A673 (cell line): ENCODE measurements around the gene LMF1. TPM values are rescaled to one million over a fixed set of nuclear protein-coding genes. Genes with fewer than 3 reads are reported as not detected.

ENCODE experiments used
- BruUV-seq: library from RNA; stranded (reverse); fragments of 400-500 nt; replicated peaks from 2 replicates; lab custom pipeline; 2021; lab: Mats Ljungman, UMichigan
- CTCF ChIA-PET: fragments of 300-600 bp; sonication (Branson Sonifier 250); formaldehyde crosslinking; loops from one replicate; lab custom pipeline; 2022; ENCODE audit warnings: antibody characterized with exemption; lab: Charles Lee
- POLR2A ChIA-PET: fragments of 300-600 bp; sonication (Branson Sonifier 250); formaldehyde crosslinking; loops from one replicate; lab custom pipeline; 2022; ENCODE audit warnings: antibody characterized with exemption; ENCODE audit not compliant: low non-redundant PET; lab: Charles Lee
- DNase-seq: peaks from one replicate; pipeline ENCODE4 v3.0.0-alpha.2; 2015; ENCODE audit warnings: low spot score
- H3K27ac ChIP-seq: fragments of 200-600 bp; sonication (generic); 2 replicates; pipeline ENCODE4 v1.5.1; 2016; ENCODE audit warnings: mixed run types, low read depth, mild to moderate bottlenecking, mixed read lengths, antibody characterized with exemption, low read length; ENCODE audit not compliant: poor library complexity, severe bottlenecking
- H3K27me3 ChIP-seq: fragments of 200-600 bp; sonication (generic); replicated peaks from 2 replicates; pipeline ENCODE4 v1.6.1; 2017; ENCODE audit warnings: mixed run types, low read depth, mild to moderate bottlenecking, mixed read lengths, antibody characterized with exemption, low read length; ENCODE audit not compliant: insufficient read depth, poor library complexity
- H3K36me3 ChIP-seq: fragments of 200-600 bp; sonication (generic); 2 replicates; pipeline ENCODE4 v1.6.1; 2016; ENCODE audit warnings: mixed run types, mild to moderate bottlenecking, mixed read lengths, antibody characterized with exemption, low read length; ENCODE audit not compliant: insufficient read depth, poor library complexity, severe bottlenecking
- H3K4me1 ChIP-seq: fragments of 200-600 bp; sonication (generic); 2 replicates; pipeline ENCODE4 v1.6.1; 2017; ENCODE audit warnings: mixed run types, mild to moderate bottlenecking, mixed read lengths, antibody characterized with exemption, low read length; ENCODE audit not compliant: insufficient read depth, poor library complexity, severe bottlenecking
- H3K4me3 ChIP-seq: fragments of 200-600 bp; sonication (generic); 2 replicates; pipeline ENCODE4 v1.5.1; 2016; ENCODE audit warnings: low read depth, mixed run types, mild to moderate bottlenecking, mixed read lengths, low read length; ENCODE audit not compliant: poor library complexity, severe bottlenecking
- H3K9me3 ChIP-seq: fragments of 200-600 bp; sonication (generic); 2 replicates; pipeline ENCODE4 v1.6.1; 2016; ENCODE audit warnings: mixed run types, low read depth, mild to moderate bottlenecking, mixed read lengths, antibody characterized with exemption, low read length; ENCODE audit not compliant: poor library complexity, severe bottlenecking
- EZH2 ChIP-seq: fragments of 200-600 bp; sonication (generic); IDR thresholded peaks from 2 replicates; pipeline ENCODE4 v1.6.1; 2017; ENCODE audit warnings: borderline replicate concordance, low read depth, mild to moderate bottlenecking, mixed read lengths, antibody characterized with exemption, low read length; ENCODE audit not compliant: poor library complexity, severe bottlenecking
- intact Hi-C: fragments of 100-400 bp; cut with micrococcal nuclease; formaldehyde crosslinking; loops from one replicate; pipeline ENCODE4 v1.10.0; 2022; ENCODE audit not compliant: unreplicated experiment
- total RNA-seq: library from RNA; stranded (reverse); gene quantifications from 2 replicates; pipeline ENCODE4 v1.2.3, GENCODE V29; 2021
- TF ChIP-seq, protein P1 (sequence below): fragments of 300-800, 200-600 bp; sonication (generic); conservative IDR thresholded peaks from 2 replicates; pipeline ENCODE4 v1.5.1; 2017; ENCODE audit warnings: low read depth, mild to moderate bottlenecking, antibody characterized with exemption, low read length, moderate library complexity, mixed read lengths

Gene LMF1
- total RNA-seq, 1 experiment from 2014 or later = 21.0 TPM

DNA sequence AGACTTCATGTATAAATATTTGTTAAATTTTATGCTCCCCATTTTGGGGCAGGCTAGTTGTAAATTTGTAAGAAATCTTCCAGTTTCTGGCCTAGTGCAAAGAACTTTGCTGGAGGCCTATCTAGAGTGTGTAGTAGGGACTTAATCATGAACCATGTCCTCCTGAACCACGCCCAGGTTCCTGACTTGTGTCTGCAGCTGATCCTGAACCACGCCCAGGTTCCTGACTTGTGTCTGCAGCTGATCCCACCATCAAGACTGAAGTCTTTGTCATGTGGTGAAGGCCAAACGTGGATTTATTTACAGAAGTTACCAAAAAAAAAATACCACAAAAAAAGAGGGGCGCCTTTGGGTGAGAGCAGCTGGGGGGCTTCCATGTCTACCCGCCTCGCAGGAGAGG, 33.1 kb downstream of the LMF1 start:
- H3K9me3 ChIP-seq = peaks cover 10% of the 10 kb centered on the region
- no peak for DNase-seq
- H3K4me1 ChIP-seq = no peaks in the 10 kb centered on the region
- ChIA-PET CTCF (no interaction called here), POLR2A (no interaction called here)
- H3K36me3 ChIP-seq = peaks cover 6% of the 10 kb centered on the region
- H3K27me3 ChIP-seq = no peaks in the 10 kb centered on the region
- TF ChIP-seq EZH2 = no peak
- TF ChIP-seq, protein P1, sequence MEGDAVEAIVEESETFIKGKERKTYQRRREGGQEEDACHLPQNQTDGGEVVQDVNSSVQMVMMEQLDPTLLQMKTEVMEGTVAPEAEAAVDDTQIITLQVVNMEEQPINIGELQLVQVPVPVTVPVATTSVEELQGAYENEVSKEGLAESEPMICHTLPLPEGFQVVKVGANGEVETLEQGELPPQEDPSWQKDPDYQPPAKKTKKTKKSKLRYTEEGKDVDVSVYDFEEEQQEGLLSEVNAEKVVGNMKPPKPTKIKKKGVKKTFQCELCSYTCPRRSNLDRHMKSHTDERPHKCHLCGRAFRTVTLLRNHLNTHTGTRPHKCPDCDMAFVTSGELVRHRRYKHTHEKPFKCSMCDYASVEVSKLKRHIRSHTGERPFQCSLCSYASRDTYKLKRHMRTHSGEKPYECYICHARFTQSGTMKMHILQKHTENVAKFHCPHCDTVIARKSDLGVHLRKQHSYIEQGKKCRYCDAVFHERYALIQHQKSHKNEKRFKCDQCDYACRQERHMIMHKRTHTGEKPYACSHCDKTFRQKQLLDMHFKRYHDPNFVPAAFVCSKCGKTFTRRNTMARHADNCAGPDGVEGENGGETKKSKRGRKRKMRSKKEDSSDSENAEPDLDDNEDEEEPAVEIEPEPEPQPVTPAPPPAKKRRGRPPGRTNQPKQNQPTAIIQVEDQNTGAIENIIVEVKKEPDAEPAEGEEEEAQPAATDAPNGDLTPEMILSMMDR = no peak
- no peak overlapping the region for H3K27ac ChIP-seq
- no peak overlapping the region for H3K4me3 ChIP-seq
- BruUV-seq = no TSS peak
- intact Hi-C loops = no loop called here

DNA sequence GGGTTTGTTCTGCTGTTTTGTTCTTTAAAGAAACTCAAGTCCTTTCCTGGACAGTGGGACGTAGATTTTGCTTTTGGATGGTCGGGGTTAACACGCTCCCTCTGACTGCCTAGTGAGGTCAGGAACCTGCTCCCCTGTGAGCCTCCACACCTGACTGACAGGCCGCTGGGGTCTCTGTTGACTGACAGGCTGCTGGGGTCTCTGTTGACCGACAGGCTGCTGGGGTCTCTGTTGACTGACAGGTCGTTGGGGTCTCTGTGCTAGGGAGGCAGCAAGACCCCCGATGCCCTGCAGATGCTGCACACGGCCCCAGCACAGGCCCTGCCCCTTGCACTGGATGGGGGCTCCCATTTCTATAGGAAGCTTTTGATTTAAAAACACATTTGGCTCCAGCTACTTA, 33.5 kb downstream of the LMF1 start:
- DNase-seq = no peak
- Histone ChIP-seq H3K4me1 (no peaks in the 10 kb centered on the region), H3K9me3 (peaks cover 6% of the 10 kb centered on the region), H3K4me3 (no peak overlapping the region), H3K27ac (no peak overlapping the region), H3K36me3 (peaks cover 6% of the 10 kb centered on the region), H3K27me3 (no peaks in the 10 kb centered on the region)
- ChIA-PET POLR2A (no interaction called here), CTCF (no interaction called here)
- no peak for TF ChIP-seq EZH2
- TF ChIP-seq, protein P1 = no peak
- BruUV-seq = no TSS peak
- intact Hi-C loops = no loop called here

DNA sequence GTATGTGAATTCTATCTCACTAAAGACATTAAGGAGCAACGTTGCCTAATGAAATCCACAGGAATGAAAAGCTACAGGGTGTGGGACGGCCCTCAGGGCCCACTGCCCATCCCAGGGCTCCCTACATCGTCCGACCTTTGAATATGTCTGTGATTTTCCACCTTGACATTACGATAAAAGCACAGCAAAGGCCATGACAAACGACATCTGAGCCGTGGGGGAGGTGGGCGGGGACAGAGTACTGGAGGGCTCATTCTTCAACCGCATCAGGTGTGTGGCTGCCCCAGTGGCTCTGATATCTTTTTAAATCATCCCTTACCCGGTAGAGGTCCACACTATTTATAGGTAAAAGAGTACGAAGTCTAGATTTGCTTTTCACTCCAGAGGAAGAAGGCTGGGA, 35.1 kb downstream of the LMF1 start:
- Histone ChIP-seq H3K27ac (no peak overlapping the region), H3K4me1 (no peaks in the 10 kb centered on the region), H3K9me3 (no peaks in the 10 kb centered on the region), H3K4me3 (no peak overlapping the region), H3K36me3 (peaks cover 6% of the 10 kb centered on the region), H3K27me3 (no peaks in the 10 kb centered on the region)
- TF ChIP-seq EZH2 = no peak
- TF ChIP-seq, protein P1 = no peak
- POLR2A ChIA-PET = no interaction called here
- DNase-seq = no peak
- no TSS peak for BruUV-seq
- CTCF ChIA-PET = no interaction called here
- intact Hi-C loops = no loop called here
